Esophagus squamous epithelium (tissue), 4 donors: ENCODE data around the gene DALRD3.

ENCODE experiments used
- CTCF ChIP-seq, 6 experiments: fragments of 450-650 bp in 4 of 6; fragments of 200-600 bp in 2 of 6; sonication (generic) in 2 of 6; IDR thresholded peaks; one replicate each; pipeline ENCODE4 v1.5.1; 2016 to 2019; ENCODE audit warnings: antibody characterized with exemption in 6 of 6, mild to moderate bottlenecking in 4 of 6, moderate library complexity in 4 of 6
- POLR2A ChIP-seq, 4 donors: fragments of 450-650 bp; IDR thresholded peaks; one replicate each; pipeline ENCODE4 v1.6.1; 2017; ENCODE audit warnings: antibody characterized with exemption in 4 of 4, mild to moderate bottlenecking in 4 of 4, moderate library complexity in 3 of 4

- TF ChIP-seq CTCF (IDR thresholded peaks at IDR 0.05) (peak in 1 of 6 experiments; percentile 9), POLR2A (IDR thresholded peaks at IDR 0.05) (no peak)
Measured at GRCh38 chr3:49022688-49023171, 4.3 kb upstream of the DALRD3 start.
